GM12892 (cell line): ENCODE data around the gene CSTPP1.
"Not testable (repeated sequence)": the region's sequence is repeated elsewhere in the genome, so short reads cannot be mapped to it uniquely, and the experiment has no call there.

ENCODE experiments used
- DNase-seq: peaks from one replicate; pipeline ENCODE4 v3.0.0; 2011; ENCODE audit not compliant: insufficient read length
- FAIRE-seq: peaks from 2 replicates; lab custom pipeline; 2011; peaks lifted over from hg19 to GRCh38; lab: Jason Lieb, UNC
- POLR2A ChIP-seq: IDR thresholded peaks from 2 replicates; pipeline ENCODE4 v1.6.1; 2011; ENCODE audit warnings: low read depth, low read length, control low read depth
- POLR2AphosphoS5 ChIP-seq: IDR thresholded peaks from 2 replicates; pipeline ENCODE4 v1.6.1; 2011; ENCODE audit warnings: low read depth, low read length, control low read depth
- TAF1 ChIP-seq: IDR thresholded peaks from 2 replicates; pipeline ENCODE4 v1.6.1; 2011; ENCODE audit warnings: low read depth, mild to moderate bottlenecking, control low read depth, low read length, borderline replicate concordance

CSTPP1 gene

DNA sequence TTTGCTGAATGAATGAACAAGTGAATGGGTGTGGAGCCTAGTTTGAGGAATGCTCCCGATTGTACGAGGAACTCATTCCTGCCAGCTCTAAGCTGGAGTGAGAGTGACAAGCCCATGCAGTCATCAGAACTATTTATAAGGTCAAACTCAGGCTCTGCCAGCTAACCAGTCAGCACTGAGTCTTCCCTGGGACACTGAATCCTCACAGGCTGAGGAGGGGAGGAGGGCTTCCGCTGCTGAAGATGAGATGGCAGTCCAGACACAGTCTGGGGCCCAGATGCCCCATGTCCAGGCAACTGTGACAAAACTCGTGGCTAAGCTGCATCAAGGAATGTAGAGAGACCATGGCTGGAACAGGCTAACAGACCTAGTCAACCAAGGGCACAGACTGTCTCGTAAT is 22.2 kb upstream of the CSTPP1 start:
- no peak for FAIRE-seq
- no peak for TF ChIP-seq POLR2A
- TF ChIP-seq POLR2AphosphoS5: no peak
- no peak for TF ChIP-seq TAF1

DNA sequence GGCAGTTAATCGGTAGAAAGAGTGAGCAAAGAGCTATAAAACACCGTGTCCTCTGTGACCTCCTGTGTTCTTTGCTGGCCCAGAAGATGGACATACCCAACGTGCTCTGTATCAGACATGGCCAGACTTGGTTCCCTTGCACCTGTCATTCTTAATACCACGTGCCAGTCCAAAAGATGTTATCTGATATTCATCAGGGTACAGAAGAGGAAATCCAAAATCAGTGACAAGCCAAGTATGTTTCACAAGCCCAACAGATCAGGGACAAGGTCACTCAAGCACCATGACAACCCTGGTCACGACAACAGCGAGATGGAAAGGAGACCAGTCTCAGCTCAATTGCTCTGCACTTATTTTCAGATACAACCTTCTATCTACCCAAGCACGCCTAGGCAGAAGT is 21.7 kb upstream of the CSTPP1 start:
- TF ChIP-seq TAF1 (no peak), POLR2A (no peak), POLR2AphosphoS5 (no peak)
- DNase-seq (no peak), FAIRE-seq (no peak)

More for the DNA sequence above, 22.2 kb upstream of the CSTPP1 start:
- DNase-seq: no peak

DNA sequence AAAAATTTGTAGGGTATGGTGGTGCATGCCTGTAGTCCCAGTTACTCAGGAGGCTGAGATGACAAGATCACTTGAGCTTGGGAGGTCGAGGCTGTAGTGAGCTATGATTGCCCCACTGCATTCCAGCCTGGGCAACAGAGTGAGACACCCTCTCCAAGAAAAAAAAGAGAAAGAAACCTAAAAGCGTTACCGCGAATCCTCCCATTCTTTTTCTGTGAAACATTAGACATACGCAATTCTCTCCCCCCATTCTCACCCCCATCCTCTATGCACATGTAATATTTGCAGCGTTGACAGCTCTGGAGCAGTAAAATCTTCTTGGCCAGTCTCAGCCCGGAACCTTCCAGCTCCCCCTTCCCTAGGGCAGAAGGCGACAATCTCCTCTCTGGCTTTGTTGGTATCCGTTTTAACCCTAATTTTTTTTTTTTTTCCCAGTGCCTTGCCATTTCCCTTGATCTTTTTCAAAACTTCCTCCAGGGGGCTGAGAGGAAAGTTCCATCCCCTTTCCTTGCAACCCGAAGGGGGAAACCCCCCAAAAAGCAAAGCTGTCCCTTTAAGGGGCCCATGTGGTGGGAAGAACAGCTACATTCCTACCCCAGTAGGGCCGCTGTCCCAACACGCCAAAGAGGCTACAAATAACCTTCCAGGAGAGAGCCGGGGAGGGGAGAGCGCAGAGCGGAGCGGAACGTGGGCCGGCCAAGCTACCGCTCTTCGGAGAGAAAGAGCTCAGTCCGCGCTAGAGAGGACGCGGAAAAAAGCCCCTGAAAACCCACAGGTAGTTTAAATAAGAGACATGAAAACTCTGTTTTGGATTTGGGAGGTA is 20.1 kb upstream of the CSTPP1 start:
- TF ChIP-seq POLR2AphosphoS5 (no peak), TAF1 (no peak), POLR2A (no peak)
- DNase-seq (no peak), FAIRE-seq (no peak)

DNA sequence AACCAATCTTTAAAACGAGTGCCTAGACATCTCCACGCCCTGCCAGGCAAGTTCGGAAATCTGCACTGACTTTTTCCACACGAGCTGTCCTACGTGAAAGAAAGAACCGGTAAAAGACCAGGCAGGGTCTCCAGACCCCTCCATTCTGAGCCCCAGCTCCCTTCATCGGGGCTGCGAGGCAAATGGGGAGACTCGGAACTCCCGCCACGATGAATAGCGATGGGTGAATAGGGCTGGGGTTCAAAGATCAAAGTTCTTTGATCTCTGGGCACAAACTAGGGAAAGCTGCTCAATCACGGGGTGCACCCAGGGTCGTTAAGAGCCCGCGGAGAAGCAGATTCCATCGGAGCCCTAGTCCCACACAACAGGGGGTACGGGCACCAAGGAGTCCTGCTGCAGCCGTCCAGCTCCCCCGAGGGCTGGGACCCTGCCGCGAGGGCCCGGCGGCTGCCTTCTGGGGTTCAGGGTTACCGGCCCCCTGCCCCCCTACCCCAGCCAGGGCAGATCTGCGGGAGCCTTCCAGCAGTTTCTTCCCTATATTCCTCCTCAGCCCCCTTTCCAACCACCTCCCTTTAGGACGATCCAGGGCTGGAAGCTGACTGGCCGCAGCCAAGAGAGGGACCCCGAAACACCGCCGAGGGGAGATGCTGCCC is 19.3 kb upstream of the CSTPP1 start:
- TF ChIP-seq POLR2A: no peak
- TF ChIP-seq TAF1: no peak
- no peak for TF ChIP-seq POLR2AphosphoS5
- FAIRE-seq: no peak
- DNase-seq: no peak

DNA sequence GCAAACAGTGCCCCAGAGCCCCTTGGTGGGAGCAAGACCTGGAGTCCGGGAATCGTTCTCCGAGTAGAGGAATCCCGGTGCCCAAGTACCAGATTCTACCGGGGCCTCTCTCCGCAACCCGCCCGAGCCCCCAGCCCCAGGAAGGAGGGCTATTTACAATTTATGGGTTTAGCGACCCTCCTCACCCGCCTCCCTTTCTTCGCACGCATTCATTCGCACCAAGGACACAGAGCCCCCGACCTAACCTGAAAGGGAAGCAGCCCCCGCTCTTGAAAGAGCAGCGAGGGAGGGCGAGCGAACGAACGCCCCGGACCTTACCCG is 18.8 kb upstream of the CSTPP1 start:
- TF ChIP-seq POLR2AphosphoS5: no peak
- no peak for TF ChIP-seq TAF1
- TF ChIP-seq POLR2A: no peak
- no peak for DNase-seq
- FAIRE-seq: no peak

DNA sequence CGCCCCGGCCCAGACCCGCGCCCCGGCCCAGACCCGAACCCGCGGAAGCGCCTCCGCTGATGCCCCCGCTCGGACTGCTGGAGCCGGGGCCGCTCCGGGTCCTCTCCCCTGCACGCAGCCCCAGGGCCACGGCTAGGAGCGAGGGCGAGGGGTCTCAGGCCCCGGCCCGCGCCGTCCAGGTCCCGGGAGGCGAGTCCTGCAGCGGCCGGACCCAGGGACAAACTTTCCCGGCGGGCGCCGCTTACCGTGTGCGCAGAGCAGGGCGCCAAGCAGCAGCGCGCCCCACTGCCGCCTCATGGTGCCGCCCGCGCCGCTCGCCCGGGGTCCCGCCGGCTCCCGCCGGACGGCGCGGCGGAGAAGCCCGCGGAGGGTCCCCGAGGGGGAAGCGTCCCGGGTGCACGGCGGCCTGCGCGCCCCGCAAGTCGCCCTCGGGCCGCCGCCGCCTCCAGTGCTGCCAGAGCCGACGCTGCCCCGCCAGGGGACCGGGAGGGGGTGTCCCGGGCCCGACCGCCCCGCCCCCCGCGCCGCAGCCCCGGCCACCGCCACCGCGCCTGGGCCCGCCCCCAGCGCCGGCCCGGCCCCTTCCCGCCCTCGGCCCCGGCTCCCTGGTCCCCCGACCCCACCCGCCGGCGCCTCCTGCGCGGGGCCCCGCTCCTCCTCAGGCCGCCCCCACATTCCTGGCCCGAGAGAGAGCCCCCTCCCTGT is 18.3 kb upstream of the CSTPP1 start, which contains the start of gene LRP4:
TSS of gene LRP4 (minus strand) at position 468 of the 705 bp plus-strand sequence. CDS start at position 297, 171 bp downstream.
- no peak for TF ChIP-seq POLR2AphosphoS5
- TF ChIP-seq TAF1: no peak
- TF ChIP-seq POLR2A: no peak
- no peak for FAIRE-seq
- DNase-seq: peak; percentile 62

DNA sequence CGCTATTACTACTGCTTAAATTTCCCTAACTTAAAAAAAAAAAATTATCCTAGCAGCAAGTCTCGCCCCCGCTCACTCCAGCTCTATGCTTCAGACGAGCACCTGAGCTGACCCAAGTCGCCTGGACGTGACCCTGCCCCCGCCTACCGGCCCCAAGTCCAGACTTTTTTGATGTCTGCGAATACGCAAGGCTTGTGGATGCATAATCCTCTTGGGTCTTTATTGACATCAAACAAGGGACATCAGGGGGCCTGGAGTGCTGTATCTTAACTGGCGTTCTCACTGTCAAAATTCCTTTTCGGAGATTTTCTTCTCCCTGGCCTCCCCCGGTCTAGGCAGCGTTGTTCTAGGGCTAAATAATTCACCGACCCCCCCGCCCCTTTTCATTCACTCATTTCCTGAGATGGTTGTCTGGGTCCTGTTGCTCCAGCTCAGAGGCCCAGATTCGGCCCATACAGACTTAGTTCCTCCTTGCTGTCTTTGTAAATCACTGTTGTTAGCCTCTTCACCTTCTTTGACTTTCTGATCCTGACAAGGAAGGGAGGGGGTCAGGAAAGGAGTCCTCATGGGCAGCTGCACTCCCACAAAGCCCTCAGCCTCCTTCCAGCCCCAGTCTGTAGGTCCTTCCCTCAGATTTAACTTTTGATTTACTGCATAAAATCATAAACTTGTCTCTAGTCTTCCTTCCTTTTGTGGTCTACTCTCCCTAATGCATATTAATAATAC is 17.6 kb upstream of the CSTPP1 start:
- no peak for FAIRE-seq

DNA sequence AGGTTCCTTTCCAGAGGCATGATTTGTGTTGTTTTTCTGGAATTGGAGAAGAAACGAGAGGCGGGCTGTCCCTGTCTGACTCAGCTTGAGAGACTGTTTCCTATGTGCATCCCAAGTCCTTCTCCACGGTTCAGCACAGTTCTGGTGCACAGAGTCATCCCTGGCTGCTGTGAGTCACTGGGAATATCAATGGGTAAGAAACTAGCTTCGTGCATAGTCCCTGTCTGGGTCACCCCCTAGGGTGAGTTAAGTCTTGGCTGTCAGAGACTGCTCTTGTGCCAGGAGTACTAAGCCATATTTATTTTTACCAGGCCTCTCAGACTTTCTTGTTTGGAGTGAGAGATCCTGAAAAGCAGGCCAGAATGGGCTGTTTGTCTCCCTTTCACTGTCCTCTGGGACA is 15.8 kb upstream of the CSTPP1 start:
- no peak for FAIRE-seq
- DNase-seq: no peak
- TF ChIP-seq POLR2AphosphoS5 (no peak), POLR2A (no peak), TAF1 (no peak)

More for the DNA sequence above, 17.6 kb upstream of the CSTPP1 start:
- no peak for TF ChIP-seq TAF1
- TF ChIP-seq POLR2AphosphoS5: no peak
- no peak for TF ChIP-seq POLR2A
- no peak for DNase-seq

DNA sequence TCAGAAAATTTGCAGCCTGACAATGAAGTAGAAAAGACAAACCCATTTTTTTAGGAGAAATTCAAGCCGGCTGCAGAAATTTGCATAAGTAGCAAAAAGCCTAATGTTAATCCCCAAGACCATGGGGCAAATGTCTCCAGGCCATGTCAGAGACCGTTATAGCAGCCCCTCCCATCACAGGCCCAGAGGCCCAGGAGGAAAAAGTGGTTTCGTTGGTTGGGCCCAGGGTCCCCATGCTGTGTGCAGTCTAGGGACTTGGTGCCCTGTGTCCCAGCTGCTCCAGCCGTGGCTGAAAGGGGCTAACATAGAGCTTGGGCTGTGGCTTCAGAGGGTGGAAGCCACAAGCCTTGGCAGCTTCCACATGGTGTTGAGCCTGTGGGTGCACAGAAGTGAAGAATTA is 8.6 kb upstream of the CSTPP1 start:
- FAIRE-seq, DNase-seq: not testable (repeated sequence)

DNA sequence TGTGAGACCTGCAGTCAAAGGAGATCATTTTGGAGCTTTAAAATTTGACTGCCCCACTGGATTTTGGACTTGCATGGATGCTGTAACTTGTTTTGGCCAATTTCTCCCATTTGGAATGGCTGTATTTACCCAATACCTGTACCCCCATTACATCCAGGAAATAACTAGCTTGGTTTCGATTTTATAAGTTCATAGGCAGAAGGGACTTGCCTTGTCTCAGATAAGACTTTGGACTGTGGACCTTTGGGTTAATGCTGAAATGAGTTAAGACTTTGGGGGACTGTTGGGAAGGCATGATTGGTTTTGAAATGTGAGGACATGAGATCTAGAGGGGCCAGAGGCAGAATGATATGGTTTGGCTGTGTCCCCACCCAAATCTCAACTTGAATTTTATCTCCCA is 7.9 kb upstream of the CSTPP1 start:
- DNase-seq, FAIRE-seq: not testable (repeated sequence)

DNA sequence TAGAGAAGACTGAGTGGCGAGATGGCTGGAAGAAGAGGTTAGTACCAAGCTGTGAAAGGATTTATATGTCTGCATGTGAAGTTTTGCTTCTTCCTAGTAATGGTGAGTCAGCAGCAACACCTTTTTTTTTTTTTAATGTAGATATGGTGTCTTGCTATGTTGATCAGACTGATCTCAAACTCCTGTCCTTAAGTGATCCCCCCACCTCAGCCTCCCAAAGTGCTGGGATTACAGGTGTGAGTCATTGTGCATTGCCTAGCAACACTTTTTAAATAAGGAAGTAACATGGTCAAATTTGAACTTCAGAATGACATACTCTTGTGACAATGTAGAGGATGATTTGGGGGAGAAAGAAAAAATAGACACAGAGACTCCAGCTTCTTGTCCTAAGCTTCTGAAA is 6.5 kb upstream of the CSTPP1 start:
- FAIRE-seq (no peak), DNase-seq (no peak)
- TF ChIP-seq TAF1 (no peak), POLR2AphosphoS5 (no peak), POLR2A (no peak)

DNA sequence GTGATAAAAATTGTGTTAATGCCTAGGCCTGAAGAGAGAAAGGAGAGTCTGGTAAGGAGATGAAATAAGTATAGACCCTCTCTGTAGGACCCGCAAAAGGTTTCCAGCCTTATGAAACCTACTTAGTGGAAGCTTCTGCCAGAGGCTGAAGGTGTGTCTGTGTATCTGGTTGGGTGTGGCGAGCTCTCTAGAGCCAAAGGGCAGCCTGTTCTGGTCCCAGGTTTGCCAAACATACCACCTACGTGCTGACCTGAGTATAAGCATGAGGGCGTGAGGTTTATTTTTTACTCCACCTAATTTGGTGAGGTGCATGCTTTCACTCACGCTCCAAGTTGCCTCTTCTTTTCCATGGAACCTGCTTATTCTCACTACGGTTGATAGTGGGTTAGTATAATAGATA is 5.6 kb downstream of the CSTPP1 start:
- FAIRE-seq (no peak), DNase-seq (no peak)
- no peak for TF ChIP-seq POLR2A
- no peak for TF ChIP-seq TAF1
- no peak for TF ChIP-seq POLR2AphosphoS5
